Measurements from ENCODE around the gene TM4SF5.

DNA sequence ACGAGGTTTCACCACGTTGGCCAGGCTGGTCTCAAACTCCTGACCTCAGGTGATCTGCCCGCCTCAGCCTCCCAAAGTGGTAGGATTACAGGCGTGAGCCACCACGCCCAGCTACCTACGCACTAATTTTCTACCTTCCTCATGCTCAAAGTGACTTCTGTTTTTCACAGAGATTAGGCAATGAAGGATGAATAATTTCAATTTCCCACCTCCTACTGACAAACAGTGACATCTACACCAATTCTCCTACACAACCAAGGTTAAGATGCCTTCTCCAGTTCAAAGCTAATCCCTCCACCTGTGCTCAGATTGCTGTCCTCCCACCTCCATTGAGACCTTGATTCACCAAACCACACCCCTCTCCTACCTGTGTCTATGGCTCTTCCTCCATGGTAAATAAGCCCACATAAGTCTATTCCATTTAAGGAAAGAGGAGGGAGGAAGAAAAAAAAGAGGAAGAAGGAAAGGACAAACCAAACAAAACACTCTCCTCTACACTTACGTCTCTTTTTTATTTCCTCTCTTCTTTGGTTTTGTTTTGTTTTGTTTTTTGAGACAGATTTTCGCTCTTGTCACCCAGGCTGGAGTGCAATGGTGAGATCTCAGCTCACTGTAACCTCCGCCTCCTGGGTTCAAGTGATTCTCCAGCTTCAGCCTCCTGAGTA lies 45.9 kb upstream of the TM4SF5 start:
- TF ChIP-seq, protein P1, sequence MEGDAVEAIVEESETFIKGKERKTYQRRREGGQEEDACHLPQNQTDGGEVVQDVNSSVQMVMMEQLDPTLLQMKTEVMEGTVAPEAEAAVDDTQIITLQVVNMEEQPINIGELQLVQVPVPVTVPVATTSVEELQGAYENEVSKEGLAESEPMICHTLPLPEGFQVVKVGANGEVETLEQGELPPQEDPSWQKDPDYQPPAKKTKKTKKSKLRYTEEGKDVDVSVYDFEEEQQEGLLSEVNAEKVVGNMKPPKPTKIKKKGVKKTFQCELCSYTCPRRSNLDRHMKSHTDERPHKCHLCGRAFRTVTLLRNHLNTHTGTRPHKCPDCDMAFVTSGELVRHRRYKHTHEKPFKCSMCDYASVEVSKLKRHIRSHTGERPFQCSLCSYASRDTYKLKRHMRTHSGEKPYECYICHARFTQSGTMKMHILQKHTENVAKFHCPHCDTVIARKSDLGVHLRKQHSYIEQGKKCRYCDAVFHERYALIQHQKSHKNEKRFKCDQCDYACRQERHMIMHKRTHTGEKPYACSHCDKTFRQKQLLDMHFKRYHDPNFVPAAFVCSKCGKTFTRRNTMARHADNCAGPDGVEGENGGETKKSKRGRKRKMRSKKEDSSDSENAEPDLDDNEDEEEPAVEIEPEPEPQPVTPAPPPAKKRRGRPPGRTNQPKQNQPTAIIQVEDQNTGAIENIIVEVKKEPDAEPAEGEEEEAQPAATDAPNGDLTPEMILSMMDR (IDR thresholded peaks at IDR 0.05 in 8 of 11, conservative IDR thresholded peaks at IDR 0.05 in 3 of 11): no peak
- TF ChIP-seq POLR2A (IDR thresholded peaks at IDR 0.05): no peak

Measured in spleen (tissue), 7 donors.